ENCODE results near the gene NBAS.

NBAS gene

GRCh38 chr2:15458277-15458676, 102.9 kb downstream of the NBAS start:
- no peak overlapping the region for H3K4me3 ChIP-seq (ENCODE audit: low read length)
- no peak for TF ChIP-seq CTCF (conservative IDR thresholded peaks at IDR 0.05; ENCODE audit: low read length)
- no peak for DNase-seq (ENCODE audit: low read depth)

- no peak for DNase-seq (ENCODE audit: low read depth)
- no peak overlapping the region for H3K4me3 ChIP-seq (ENCODE audit: low read length)
- TF ChIP-seq CTCF (conservative IDR thresholded peaks at IDR 0.05; ENCODE audit: low read length) = no peak
These were observed 103.3 kb downstream of the NBAS start for GRCh38 chr2:15457868-15458267.

- no peak overlapping the region for H3K4me3 ChIP-seq (ENCODE audit: low read length)
- DNase-seq (ENCODE audit: low read depth) = no peak
- TF ChIP-seq CTCF (conservative IDR thresholded peaks at IDR 0.05; ENCODE audit: low read length) = no peak
These were observed 104.8 kb downstream of the NBAS start for GRCh38 chr2:15456352-15456751.

GRCh38 chr2:15450808-15451207, 110.3 kb downstream of the NBAS start:
- no peak overlapping the region for H3K4me3 ChIP-seq (ENCODE audit: low read length)
- no peak for TF ChIP-seq CTCF (conservative IDR thresholded peaks at IDR 0.05; ENCODE audit: low read length)
- DNase-seq (ENCODE audit: low read depth) = no peak

- TF ChIP-seq CTCF (conservative IDR thresholded peaks at IDR 0.05; ENCODE audit: low read length) = no peak
- H3K4me3 ChIP-seq (ENCODE audit: low read length) = no peak overlapping the region
- no peak for DNase-seq (ENCODE audit: low read depth)
These were observed 111.4 kb downstream of the NBAS start for GRCh38 chr2:15449556-15450236.

GRCh38 chr2:15448250-15448839, 112.8 kb downstream of the NBAS start:
- no peak for DNase-seq (ENCODE audit: low read depth)
- no peak overlapping the region for H3K4me3 ChIP-seq (ENCODE audit: low read length)
- TF ChIP-seq CTCF (conservative IDR thresholded peaks at IDR 0.05; ENCODE audit: low read length) = no peak

GRCh38 chr2:15447381-15447780, 113.8 kb downstream of the NBAS start:
- no peak for TF ChIP-seq CTCF (conservative IDR thresholded peaks at IDR 0.05; ENCODE audit: low read length)
- DNase-seq (ENCODE audit: low read depth) = no peak
- H3K4me3 ChIP-seq (ENCODE audit: low read length) = no peak overlapping the region
